ENCODE measurements around the gene USHBP1.

Gene USHBP1

GRCh38 chr19:17266026-17266425, 1.5 kb upstream of the USHBP1 start:
- Mint-ChIP-seq H3K27ac (no peak overlapping the region), H3K36me3 (peaks cover 6% of the 10 kb centered on the region), H3K9me3 (no peaks in the 10 kb centered on the region), H3K4me3 (no peak overlapping the region), H3K4me1 (peaks cover 41% of the 10 kb centered on the region), H3K27me3 (no peaks in the 10 kb centered on the region)
- CTCF ChIA-PET = interaction anchor here (0.7 to 1.2 kb wide), 2 partner anchors 11 to 120 kb away, joined by 3 to 5 read pairs; no protein-coding TSS in a partner anchor
- DNase-seq = no peak

DNA sequence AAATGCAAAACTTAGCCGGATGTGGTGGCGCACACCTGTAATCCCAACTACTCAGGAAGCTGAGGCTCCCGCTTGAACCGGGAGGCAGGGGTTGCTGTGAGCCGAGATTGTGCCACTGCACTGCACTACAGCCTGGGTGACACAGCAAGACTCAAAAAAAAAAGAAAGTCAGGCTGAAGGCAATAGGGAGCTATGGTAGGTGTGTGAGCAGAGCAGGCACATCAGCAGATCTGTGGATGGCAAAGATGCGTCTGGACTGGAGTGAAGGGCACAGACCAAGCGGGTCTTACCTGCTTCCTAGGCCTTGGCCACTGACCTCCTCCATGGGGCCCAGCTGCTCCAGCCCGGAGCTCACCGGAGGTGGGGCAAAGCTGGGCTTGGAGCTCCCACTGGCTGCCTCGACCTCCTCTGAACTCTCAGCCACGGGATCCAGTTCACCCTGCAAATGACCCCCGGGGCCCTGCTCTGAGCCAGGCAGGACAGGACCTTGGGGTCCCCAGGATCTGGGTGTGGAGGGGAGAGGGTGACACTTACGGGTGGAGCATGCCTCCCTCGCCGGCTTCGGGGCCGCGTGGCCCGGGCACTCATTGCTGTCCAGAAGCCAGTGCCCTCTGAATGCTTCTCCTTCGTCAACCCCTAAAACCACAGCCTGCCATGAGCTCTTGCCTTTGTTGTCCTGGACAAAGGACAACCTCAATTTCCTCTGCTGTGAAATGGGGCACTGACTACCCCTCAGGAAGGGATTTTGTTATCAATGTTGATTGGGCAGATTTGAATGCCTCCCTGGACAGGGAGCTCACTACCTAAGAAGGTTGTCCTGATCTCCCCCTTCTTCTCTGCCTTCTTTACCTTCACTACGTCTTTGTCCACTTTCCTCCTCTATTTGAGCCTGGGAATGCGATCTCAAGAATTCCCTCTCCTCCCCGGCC, 569 bp downstream of the USHBP1 start:
- Mint-ChIP-seq H3K4me1 (peaks cover 40% of the 10 kb centered on the region), H3K9me3 (no peaks in the 10 kb centered on the region), H3K4me3 (no peak overlapping the region), H3K27ac (peak overlapping the region; percentile 84), H3K36me3 (peaks cover 1% of the 10 kb centered on the region), H3K27me3 (peaks cover 14% of the 10 kb centered on the region)
- DNase-seq = no peak
- CTCF ChIA-PET = interaction anchor here (1.2 to 2.4 kb wide), 3 partner anchors 18 to 274 kb away, joined by 3 to 15 read pairs (median 4); partner anchors contain the start of gene ANKLE1

- H3K4me3 Mint-ChIP-seq = no peak overlapping the region
- H3K4me1 Mint-ChIP-seq = peaks cover 28% of the 10 kb centered on the region
- no peak for DNase-seq
- H3K27ac Mint-ChIP-seq = no peak overlapping the region
- peaks cover 14% of the 10 kb centered on the region for H3K27me3 Mint-ChIP-seq
- no peaks in the 10 kb centered on the region for H3K36me3 Mint-ChIP-seq
- no peaks in the 10 kb centered on the region for H3K9me3 Mint-ChIP-seq
- CTCF ChIA-PET = interaction anchor here (1.2 to 1.8 kb wide), 2 partner anchors 20 to 195 kb away, joined by 3 to 4 read pairs; no protein-coding TSS in a partner anchor
Measured at GRCh38 chr19:17262557-17262956, 2.0 kb downstream of the USHBP1 start.

GRCh38 chr19:17260842-17261325, 3.7 kb downstream of the USHBP1 start:
- Mint-ChIP-seq H3K36me3 (no peaks in the 10 kb centered on the region), H3K4me3 (no peak overlapping the region)
- CTCF ChIA-PET = interaction anchor here (0.6 to 1.8 kb wide), 13 partner anchors 12 to 205 kb away, joined by 3 to 12 read pairs (median 4); partner anchors contain the start of gene ANKLE1

GRCh38 chr19:17259934-17260333, 4.6 kb downstream of the USHBP1 start:
- no peak overlapping the region for H3K27ac Mint-ChIP-seq
- CTCF ChIA-PET = interaction anchor here (0.7 to 1.8 kb wide), 11 partner anchors 11 to 206 kb away, joined by 3 to 12 read pairs (median 4); partner anchors contain the start of gene ANKLE1
- peaks cover 17% of the 10 kb centered on the region for H3K4me1 Mint-ChIP-seq
- DNase-seq = no peak
- no peaks in the 10 kb centered on the region for H3K9me3 Mint-ChIP-seq
- H3K27me3 Mint-ChIP-seq = peaks cover 21% of the 10 kb centered on the region
- no peak overlapping the region for H3K4me3 Mint-ChIP-seq
- H3K36me3 Mint-ChIP-seq = no peaks in the 10 kb centered on the region

More at GRCh38 chr19:17260842-17261325, 3.7 kb downstream of the USHBP1 start:
- H3K9me3 Mint-ChIP-seq = no peaks in the 10 kb centered on the region
- H3K4me1 Mint-ChIP-seq = peaks cover 21% of the 10 kb centered on the region
- peak; percentile 93 for DNase-seq
- peak overlapping the region; percentile 5 for H3K27ac Mint-ChIP-seq
- peaks cover 14% of the 10 kb centered on the region for H3K27me3 Mint-ChIP-seq

- no peak overlapping the region for H3K27ac Mint-ChIP-seq
Measured at GRCh38 chr19:17259118-17259780, 5.3 kb downstream of the USHBP1 start.

GRCh38 chr19:17256130-17256529, 8.4 kb downstream of the USHBP1 start:
- no peak overlapping the region for H3K27ac Mint-ChIP-seq
- H3K9me3 Mint-ChIP-seq = no peaks in the 10 kb centered on the region
- no peaks in the 10 kb centered on the region for H3K36me3 Mint-ChIP-seq
- H3K27me3 Mint-ChIP-seq = peaks cover 26% of the 10 kb centered on the region
- H3K4me1 Mint-ChIP-seq = peaks cover 5% of the 10 kb centered on the region
- H3K4me3 Mint-ChIP-seq = no peak overlapping the region
- CTCF ChIA-PET = interaction anchor here (0.7 to 1.3 kb wide), 3 partner anchors 21 to 130 kb away, joined by 3 read pairs; no protein-coding TSS in a partner anchor
- no peak for DNase-seq

More at GRCh38 chr19:17259118-17259780, 5.3 kb downstream of the USHBP1 start:
- Mint-ChIP-seq H3K9me3 (no peaks in the 10 kb centered on the region), H3K4me3 (no peak overlapping the region), H3K27me3 (peaks cover 21% of the 10 kb centered on the region), H3K4me1 (peaks cover 10% of the 10 kb centered on the region), H3K36me3 (no peaks in the 10 kb centered on the region)
- CTCF ChIA-PET = interaction anchor here (1.1 to 1.6 kb wide), 3 partner anchors 16 to 191 kb away, joined by 3 to 10 read pairs (median 4); partner anchors contain the start of gene ANKLE1
- no peak for DNase-seq

DNA sequence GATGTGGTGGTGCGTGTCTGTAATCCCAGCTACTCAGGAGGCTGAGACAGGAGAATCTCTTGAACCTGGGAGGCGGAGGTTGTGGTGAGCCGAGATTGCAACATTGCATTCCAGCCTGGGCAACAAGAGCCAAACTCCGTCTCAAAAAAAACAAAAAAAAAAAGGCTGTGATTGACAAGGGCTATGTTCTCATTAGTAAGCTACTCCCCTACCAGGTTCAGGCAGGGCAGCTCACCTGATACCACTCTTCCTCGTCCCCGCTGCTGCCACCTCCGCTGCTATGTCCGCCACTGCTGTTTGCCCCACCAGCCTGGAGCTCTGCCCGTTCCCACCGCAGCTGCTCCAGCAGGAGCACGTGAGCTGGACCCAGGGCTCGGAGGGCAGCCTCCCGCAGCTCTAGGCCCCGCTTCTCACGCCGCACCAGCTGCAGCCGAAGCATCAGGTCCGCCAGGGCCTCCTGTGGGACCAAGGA, 9.4 kb downstream of the USHBP1 start:
- Mint-ChIP-seq H3K27ac (no peak overlapping the region), H3K36me3 (no peaks in the 10 kb centered on the region), H3K9me3 (no peaks in the 10 kb centered on the region), H3K4me1 (no peaks in the 10 kb centered on the region), H3K27me3 (peaks cover 21% of the 10 kb centered on the region), H3K4me3 (no peak overlapping the region)
- no peak for DNase-seq
- CTCF ChIA-PET = interaction anchor here (0.7 to 1.3 kb wide), 3 partner anchors 10 to 25 kb away, joined by 3 to 5 read pairs (median 3); no protein-coding TSS in a partner anchor

GRCh38 chr19:17254636-17255035, 9.9 kb downstream of the USHBP1 start:
- Mint-ChIP-seq H3K4me3 (no peak overlapping the region), H3K27me3 (peaks cover 19% of the 10 kb centered on the region), H3K4me1 (no peaks in the 10 kb centered on the region), H3K36me3 (no peaks in the 10 kb centered on the region), H3K9me3 (no peaks in the 10 kb centered on the region), H3K27ac (no peak overlapping the region)
- CTCF ChIA-PET = interaction anchor here (0.7 to 1.3 kb wide), 3 partner anchors 11 to 25 kb away, joined by 3 to 5 read pairs (median 3); no protein-coding TSS in a partner anchor
- no peak for DNase-seq

GRCh38 chr19:17249887-17250548, 14.5 kb downstream of the USHBP1 start:
- CTCF ChIA-PET = interaction anchor here (2.6 kb wide), 1 partner anchor 11 kb away, joined by 12 read pairs; no protein-coding TSS in a partner anchor
- Mint-ChIP-seq H3K27me3 (peaks cover 42% of the 10 kb centered on the region), H3K27ac (no peak overlapping the region), H3K36me3 (no peaks in the 10 kb centered on the region), H3K9me3 (no peaks in the 10 kb centered on the region), H3K4me3 (no peak overlapping the region), H3K4me1 (peaks cover 8% of the 10 kb centered on the region)
- no peak for DNase-seq

- Mint-ChIP-seq H3K27me3 (peaks cover 58% of the 10 kb centered on the region), H3K4me1 (peaks cover 8% of the 10 kb centered on the region), H3K27ac (no peak overlapping the region), H3K4me3 (no peak overlapping the region), H3K9me3 (no peaks in the 10 kb centered on the region), H3K36me3 (no peaks in the 10 kb centered on the region)
- CTCF ChIA-PET = interaction anchor here (0.6 to 2.6 kb wide), 2 partner anchors 12 to 43 kb away, joined by 3 to 12 read pairs; no protein-coding TSS in a partner anchor
- no peak for DNase-seq
Measured at GRCh38 chr19:17248011-17248776, 16.4 kb downstream of the USHBP1 start.

GRCh38 chr19:17246681-17247425, 17.7 kb downstream of the USHBP1 start:
- Mint-ChIP-seq H3K36me3 (no peaks in the 10 kb centered on the region), H3K27ac (no peak overlapping the region), H3K4me1 (peaks cover 10% of the 10 kb centered on the region), H3K9me3 (no peaks in the 10 kb centered on the region), H3K4me3 (peak overlapping the region; percentile 35), H3K27me3 (peaks cover 70% of the 10 kb centered on the region)
- DNase-seq = no peak
- CTCF ChIA-PET = no interaction called here
